ENCODE measurements around the gene SLX9.
"Not testable (repeated sequence)": the region's sequence is repeated elsewhere in the genome, so short reads cannot be mapped to it uniquely, and the experiment has no call there.

Gene SLX9

DNA sequence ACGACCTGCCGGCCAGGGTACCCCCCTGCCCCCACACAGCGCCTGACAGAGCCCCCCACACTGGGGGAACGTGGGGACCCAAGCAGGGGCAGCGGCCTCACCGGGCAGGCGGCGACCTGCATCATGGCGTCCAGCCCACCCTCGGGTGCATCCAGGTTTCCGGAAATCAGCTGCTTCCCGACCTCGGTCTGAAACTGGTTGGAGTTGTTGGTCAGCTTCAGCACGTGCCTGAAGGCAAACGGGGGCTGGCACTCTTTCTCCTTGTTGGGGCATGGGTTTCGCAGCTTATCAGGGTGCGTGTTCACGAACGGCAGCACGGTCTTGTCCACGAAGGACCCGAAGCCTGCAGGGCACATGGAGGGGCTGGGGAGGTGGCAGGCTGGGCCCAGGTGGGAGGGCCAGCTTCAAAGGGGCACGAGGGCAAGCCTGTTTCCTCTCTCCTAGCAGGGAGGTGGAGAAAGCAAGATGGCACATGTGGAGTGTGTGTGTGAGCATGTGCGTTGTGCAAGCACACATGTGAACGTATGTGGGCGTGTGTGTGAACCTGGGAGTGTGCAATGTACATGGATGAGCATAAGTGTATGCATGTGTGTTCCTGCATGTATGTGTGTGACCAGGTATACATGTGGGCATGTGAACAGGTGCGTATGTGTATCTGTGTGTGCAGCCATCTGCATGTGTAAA, 38.3 kb upstream of the SLX9 start:
- no peak for DNase-seq (ENCODE audit: low read depth, low spot score)
- no peak overlapping the region for H3K27ac ChIP-seq

DNA sequence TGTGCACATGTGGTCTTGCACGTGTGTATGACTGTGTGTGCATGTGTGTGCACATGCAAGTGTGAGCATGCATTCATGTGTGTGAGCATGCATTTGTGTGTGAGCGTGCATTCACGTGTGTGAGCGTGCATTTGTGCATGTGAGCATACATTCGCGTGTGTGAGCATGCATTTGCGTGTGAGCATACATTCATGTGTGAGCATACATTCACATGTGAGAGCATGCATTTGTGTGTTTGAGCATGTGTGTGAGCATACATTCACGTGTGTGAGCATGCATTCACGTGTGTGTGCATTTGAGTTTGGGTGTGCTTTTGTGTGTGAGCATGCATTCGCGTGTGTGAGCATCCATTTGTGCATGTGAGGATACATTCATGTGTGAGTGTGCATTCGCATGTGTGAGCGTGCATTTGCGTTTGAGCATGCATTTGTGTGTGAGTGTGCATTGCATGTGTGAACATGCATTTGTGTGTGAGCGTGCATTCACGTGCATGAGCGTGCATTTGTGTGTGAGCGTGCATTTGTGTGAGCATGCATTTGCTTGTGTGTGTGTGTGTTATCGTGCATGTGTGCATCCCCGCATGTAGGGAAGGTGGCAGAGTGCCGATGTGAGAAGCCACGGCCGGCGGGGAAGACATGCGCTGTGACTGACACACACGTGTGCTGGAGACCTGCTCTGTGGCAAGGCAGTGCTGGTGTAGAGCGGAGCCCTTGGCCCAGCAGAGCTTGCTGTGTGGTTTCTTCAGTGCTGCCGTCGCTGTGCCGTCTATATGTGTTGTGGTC, 37.4 kb upstream of the SLX9 start:
- no peak for DNase-seq (ENCODE audit: low read depth, low spot score)

GRCh38 chr21:44903050-44903685, 36.7 kb upstream of the SLX9 start:
- no peak for DNase-seq (ENCODE audit: low read depth, low spot score)
- no peak overlapping the region for H3K27ac ChIP-seq

More for the DNA sequence above, 37.4 kb upstream of the SLX9 start:
- H3K27ac ChIP-seq, result no peak overlapping the region

DNA sequence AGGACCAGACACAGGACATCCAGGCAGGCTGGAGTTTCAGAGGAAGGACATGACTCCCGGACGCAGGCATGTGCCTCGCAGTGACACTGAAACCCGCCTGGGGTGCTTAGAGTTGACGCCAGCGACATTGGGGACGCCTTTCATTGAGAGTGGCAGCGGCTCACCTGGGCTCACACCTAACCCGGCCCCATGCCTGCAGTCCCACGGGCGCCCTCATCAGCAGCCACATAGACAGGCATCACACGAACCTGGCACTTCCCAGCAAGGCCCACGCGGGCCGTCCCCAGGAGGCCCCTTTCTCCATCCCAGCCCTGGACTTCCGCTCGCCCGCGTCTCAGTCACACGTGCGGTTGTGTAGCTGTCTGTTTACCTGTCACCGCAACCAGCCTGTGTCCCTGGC, 36.1 kb upstream of the SLX9 start:
- no peak overlapping the region for H3K27ac ChIP-seq
- DNase-seq (ENCODE audit: low read depth, low spot score), result no peak

DNA sequence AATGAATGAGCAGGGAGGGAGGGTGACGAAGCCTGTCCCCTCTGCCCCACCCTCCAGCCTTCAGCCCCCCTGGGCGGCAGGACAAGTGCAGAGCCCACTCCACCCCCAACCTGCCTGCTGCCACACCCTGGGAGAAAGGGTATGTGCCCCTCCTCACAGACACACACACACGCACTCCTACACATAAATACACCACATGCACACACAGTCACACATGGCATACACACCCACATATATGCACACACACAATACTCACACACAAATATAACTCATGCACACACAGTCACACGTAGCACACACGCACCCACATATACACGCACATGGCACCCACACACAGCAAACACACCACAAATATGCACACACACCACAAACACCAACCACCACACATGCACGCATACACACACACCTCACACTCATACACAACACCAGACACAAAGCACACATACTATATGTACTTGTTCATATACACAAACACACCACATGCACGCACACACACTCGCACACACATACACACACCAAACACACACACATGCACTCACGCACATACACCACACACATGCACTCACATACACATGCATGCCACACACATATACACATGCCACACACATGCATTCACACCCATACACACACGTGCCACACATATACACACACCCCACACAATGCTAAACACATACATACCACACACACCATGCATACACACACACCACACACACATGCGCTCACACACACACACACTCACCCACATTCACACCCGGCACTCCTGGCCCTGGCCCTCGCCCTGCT, 35.5 kb upstream of the SLX9 start:
- DNase-seq (ENCODE audit: low read depth, low spot score), result no peak
- H3K27ac ChIP-seq, result no peak overlapping the region

- DNase-seq (ENCODE audit: low read depth, low spot score), result no peak
- H3K27ac ChIP-seq, result no peak overlapping the region
These were observed 34.7 kb upstream of the SLX9 start for GRCh38 chr21:44905016-44905727.

- DNase-seq (ENCODE audit: low read depth, low spot score), result no peak
- H3K27ac ChIP-seq, result no peak overlapping the region
These were observed 34.1 kb upstream of the SLX9 start for GRCh38 chr21:44905728-44906090.

DNA sequence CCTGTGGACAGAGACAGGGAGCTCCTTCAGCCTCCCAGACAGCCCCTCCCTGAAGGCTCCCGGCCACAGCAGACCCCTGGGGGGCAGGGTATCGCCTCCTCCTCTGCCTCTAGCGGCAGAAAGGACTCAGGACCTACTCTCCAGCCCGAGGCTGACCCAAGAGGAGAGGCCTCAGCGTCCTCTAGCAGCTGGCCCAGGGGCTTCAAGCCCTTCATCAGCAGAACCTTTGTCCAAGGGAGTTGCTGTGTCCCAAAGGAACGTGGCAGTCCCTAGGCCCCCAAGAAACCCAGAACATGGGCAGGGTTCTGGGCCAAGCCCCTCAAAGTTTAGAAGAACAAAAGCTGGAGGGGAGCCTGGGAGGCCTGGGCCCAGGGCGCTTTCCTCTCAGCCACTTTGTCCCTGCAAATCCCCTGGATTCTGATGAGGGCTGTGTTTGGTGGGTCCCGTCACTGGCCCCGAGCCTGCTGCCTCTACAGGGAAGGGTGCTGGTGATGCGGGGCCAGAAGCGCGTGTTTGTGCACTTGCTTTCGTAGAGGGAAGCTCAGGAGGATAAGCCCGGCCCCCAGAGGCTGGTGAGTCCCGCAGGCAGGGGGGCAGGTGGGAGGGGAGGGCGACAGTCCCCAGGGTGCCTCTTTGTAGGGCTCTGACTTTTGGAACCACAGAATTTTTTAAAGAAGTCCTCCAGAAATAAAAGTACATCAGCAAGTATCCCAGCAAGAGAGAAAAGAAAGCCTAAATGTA, 32.4 kb upstream of the SLX9 start:
- no peak overlapping the region for H3K27ac ChIP-seq
- DNase-seq (ENCODE audit: low read depth, low spot score), result no peak

DNA sequence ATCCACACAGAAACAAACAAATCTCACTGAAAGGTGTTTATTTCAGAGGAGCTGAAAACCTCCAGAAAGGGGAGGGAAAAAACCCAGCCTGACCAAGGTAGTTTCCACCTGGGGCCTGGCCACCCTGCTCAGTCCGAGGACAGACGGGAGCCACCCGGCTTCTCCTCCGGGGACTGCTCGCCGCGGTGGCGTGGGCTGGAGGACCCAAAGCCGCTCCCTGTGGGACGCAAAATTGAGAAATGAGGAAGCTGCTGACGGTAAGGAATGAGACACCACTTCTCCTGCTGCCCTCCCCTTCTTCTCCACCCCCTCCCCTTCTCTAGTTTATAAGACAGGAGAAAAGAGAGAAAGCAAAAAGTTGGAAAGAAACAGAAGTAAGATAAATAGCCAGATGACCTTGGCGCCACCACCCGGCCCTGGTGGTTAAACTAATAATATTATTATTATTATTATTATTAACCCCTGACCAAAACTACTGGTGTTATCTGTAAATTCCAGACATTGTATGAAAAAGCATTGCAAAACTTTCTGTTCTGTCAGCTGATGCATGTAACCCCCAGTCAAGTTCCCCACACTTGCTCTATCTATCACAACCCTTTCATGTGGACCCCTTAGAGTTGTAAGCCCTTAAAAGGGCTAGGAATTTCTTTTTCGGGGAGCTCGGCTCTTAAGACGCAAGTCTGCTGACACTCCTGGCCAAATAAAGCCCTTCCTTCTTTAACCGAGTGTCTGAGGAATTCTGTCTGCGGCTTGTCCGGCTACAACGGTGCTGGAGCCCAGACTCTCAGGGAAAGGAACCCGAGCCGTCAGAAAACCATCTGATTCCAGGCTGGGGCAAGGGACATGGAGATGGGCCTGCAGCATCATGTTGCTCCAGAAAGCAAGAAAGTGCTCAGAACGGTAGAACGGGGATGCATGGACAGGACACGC, 31.6 kb upstream of the SLX9 start:
- no peak overlapping the region for H3K27ac ChIP-seq
- no peak for DNase-seq (ENCODE audit: low read depth, low spot score)

DNA sequence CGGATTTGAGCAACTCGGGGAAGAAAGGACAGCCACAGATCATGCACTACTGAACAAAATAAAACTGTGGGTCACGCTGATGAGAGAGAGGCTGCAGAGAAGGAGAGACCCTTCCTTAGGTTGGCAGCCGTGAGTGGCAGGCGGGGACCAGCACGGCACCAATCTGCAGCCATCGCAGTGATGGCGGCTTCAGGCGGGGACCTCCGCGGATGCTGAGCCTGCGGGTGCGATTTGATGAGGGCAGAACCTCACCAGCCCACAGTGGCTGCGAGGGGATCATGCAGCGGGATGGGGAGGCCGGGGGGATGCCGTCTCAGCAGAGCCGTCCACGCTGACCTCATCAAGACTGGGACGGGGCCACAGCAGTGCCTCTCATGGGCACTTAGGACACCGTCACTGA, 30.9 kb upstream of the SLX9 start:
- H3K27ac ChIP-seq, result no peak overlapping the region
- DNase-seq (ENCODE audit: low read depth, low spot score), result no peak

GRCh38 chr21:44909719-44910118, 30.1 kb upstream of the SLX9 start:
- no peak overlapping the region for H3K27ac ChIP-seq
- no peak for DNase-seq (ENCODE audit: low read depth, low spot score)

DNA sequence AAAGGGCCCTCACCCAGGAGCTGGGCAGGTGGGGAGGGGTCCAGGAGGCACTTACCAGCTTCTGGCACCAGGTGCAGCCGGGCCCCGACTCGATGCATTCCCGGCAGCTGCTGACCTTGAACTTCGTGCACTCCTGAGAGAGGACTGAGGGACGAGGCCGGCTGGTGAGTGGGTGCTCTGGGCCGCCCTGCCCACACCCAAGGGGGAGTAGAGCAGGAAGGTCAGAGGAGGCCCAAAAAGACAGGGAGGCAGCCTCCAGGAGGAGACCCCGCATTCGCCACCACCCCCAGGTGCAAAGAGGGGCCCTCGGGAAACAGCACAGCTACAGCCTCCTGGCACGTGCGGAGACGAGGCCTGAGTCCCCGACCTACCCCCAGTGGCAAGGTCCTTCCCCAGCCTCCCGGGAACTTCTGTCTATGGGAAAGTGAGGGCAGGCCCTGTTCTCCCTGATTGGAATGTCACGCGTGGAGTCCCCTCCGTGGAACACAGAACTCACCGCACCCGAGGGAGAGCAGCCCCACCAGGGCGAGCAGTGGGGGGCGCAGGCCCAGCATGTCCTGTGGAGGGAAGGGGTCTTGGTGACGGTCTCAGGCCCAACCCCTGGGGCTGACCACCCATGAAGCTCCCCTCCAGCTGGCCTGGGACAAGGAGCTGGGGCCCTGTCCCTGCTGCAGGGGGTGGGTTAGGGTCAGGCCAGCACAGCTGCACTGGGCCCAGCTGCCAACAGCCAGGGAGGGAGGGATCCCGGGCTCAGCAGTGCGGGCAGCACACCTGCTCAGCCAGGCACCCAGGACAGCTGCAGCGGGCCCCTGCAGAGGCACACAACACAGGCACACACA, 29.4 kb upstream of the SLX9 start:
- DNase-seq (ENCODE audit: low read depth, low spot score), result no peak
- no peak overlapping the region for H3K27ac ChIP-seq

DNA sequence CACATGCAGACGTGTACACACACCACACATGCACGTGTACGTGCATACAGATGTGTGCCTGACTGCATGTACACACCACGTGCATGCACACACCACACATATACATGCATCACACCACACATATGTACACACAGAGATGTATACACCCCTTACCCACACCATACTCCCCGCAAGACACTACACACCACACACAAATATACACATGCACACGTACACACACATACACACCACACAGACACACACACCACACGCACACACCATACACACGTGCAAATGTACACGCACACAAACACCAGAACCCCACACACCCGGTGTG, 28.8 kb upstream of the SLX9 start:
- DNase-seq (ENCODE audit: low read depth, low spot score), result no peak
- no peak overlapping the region for H3K27ac ChIP-seq

- no peak overlapping the region for H3K27ac ChIP-seq
- no peak for DNase-seq (ENCODE audit: low read depth, low spot score)
These were observed 28.3 kb upstream of the SLX9 start for GRCh38 chr21:44911384-44912157.

- no peak overlapping the region for H3K27ac ChIP-seq
- no peak for DNase-seq (ENCODE audit: low read depth, low spot score)
These were observed 27.7 kb upstream of the SLX9 start for GRCh38 chr21:44912158-44912473.

GRCh38 chr21:44912506-44913412, 27.1 kb upstream of the SLX9 start:
- not testable (repeated sequence) for H3K27ac ChIP-seq; DNase-seq (ENCODE audit: low read depth, low spot score)

Measured in epithelial cell of prostate (primary cell).